Fibroblast of gingiva (primary cell): ENCODE data around the gene S100A6.

Experiments
- DNase-seq: peaks from one replicate; pipeline ENCODE4 v3.0.0-alpha.2; 2011; ENCODE audit warnings: low read depth

The S100A6 gene

DNA sequence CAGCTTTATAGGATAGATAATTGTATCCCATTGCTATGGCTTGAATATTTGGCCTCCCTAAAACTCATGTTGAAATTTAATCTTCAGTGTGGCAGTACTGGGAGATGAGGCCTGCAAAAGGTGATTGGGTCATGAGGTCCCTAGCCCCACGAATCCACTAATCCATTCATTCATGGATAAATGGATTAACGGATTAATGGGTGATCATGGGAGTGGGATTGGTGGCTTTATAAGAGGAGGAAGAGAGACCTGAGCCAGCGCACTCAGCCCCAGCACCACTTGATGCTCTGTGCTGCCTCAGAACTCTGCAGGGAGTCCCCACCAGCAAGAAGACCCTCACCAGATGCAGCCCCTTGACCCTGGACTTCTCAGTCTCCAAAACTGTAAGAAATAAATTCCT, 32.0 kb downstream of the S100A6 start:
- no peak for DNase-seq

DNA sequence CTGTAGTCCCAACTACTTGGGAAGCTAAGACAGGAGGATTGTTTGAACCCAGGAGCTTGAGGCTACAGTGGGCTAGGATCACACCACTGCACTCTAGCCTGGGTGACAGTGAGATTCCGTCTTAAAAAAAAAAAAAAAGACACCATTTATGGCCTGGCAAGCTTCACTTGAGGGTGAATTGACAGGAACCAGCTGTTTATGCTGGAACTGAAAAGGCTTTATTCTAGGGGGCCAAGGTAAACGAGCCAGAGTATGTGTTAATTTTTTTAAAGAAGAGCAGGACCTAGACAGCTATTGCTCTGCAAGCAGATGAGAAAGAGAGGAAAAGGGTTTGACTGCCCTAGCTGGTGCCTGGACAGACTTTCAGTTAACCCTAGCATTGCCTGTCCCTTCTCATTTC, 37.0 kb downstream of the S100A6 start:
- DNase-seq: no peak

DNA sequence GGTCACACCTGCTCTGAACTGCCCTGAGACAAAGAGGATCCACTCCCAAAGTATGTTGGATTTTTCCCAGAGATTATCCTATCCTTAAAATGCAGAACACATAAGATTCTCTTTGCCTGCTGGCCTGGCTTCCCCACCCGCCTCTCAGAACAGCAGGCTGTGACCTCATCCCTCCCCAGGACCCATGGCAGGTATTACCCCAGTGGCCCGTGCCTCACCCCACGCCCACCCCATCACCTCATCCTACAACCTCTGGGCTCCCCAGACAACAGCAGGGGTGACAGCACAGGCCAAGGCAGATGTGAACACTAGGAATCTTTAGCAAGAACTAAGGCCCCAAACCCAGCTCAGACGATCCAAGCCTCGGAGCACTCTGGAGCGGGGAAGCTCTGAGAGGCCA, 40.3 kb downstream of the S100A6 start:
- no peak for DNase-seq

DNA sequence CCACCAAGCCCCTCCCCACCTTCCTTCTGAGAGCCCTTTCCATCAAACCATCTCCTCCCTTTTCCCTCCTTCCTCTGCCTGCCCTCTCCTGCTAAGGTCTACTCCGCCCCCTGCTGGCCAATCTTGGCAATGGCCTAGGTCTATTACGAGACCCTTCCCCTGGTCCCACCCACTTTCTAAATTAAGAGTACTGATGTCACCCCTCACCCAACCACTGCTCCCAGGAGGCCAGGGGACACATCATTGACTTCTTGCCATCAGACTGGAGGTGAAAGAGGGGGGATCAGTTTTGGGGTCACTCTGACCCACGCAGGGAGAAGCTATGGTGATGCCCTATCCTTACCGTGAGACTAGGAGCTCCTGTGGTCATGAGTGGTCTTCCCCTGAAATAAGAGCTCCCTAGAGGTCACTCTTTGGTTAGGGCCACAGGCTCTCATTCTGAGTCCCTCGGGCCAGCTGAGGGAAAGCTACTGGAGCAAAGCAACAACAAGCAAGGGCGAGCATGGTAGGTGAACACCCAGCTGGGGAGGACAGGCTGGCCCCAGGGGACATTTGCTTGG, 40.7 kb downstream of the S100A6 start:
- peak; percentile 29 for DNase-seq

DNA sequence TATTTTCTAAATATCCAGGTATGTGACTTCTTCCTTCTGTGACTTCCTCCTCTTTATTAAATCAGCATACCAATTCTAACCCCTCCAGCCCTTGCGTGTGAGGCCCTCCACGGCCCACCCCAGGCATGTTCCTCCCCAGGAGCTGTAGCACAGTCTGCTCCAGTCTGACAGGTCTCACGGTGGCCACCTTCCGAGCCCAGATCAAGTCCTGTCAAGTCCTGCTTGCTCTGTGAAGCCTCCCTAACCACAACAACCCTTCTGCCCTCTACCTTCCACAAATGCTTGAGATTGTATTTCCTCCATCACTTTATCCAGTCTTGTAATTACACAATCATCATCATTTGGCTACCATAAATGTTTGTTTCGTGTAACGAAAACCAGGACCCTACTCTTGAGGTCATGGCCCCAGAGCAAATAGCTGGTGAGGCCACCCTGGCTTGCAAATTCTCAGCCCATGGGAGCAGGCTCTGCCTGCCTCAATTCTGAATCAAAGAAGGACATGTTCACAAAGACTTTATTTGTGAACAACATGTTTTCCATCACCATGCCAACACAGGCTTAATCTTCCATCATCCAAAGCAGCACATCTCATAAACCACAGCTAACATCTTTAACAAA, 42.3 kb downstream of the S100A6 start:
- DNase-seq: no peak

DNA sequence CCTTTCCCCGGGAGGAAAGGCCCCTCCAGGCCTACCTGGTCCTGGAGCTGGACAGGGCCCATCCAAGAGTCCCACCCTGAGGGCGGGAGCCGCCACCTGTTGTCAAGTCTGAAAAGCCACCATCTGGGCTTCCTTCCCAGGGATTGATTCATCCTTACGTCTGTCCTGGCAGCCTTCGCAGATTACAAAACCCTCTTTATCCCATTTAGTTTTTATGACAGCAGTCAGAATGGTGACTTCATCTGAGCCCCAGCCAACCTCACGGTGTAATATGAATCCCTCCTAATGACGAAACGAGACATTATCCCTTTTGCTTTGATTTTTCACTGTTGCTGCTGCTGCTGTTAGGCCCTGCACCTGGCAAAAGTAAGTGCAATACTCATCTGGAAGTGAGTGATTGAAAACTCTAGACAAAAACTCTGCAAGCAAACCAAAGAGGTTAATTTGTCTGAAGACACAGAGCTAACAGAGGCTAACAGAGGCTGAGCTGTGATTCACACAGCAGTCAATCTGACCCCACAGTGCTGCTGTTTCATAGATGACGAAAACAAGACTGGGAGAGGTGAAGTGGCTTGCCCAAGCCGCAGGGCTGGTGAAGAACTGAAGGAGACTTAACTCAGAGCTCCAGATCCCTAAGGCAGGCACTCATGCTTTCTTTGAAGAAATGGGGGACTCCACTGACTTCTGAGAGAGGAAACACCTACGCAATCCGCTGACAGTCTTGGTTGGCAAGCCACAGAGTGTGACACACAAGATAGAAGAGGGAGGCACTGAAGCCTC, 45.3 kb downstream of the S100A6 start:
- peak; percentile 92 for DNase-seq

DNA sequence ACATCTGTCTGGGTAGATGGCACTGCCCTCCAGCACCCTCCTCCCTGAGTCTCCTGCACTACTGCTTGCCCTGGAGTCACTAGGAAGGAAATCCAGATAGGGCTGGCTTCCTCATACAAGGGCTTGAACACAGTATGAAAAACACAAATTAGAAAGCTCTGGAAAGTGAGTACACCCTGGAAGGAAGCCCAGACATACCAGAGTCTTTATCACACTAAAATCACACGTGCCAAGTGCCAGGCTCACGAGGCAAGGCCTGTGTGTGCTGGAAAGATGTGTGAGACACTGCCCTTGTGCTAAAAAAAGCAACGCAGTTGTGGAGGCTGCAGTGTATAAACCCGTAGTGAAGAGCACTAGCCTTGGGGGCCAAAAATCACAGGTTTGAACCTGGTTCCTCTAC, 47.1 kb downstream of the S100A6 start:
- peak; percentile 89 for DNase-seq

DNA sequence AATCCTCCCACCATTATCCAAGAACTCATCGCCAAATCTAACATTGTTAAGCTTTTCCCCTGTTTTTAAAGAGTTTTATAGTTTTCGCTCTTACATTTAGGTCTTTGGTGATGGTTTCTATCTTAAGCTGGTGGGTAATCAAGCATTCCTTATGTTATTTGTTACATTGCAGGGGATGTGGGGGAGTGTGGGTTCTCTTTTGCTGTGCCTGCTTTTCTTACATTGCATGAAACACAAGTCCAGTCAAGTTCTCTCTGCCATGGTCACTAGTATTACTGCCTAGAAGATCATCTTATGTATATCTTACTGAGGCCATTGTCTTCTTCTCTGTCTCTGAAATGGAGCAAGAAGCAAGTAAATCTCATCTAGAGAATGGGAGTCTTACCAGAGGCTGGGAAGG, 48.1 kb downstream of the S100A6 start:
- DNase-seq: no peak

DNA sequence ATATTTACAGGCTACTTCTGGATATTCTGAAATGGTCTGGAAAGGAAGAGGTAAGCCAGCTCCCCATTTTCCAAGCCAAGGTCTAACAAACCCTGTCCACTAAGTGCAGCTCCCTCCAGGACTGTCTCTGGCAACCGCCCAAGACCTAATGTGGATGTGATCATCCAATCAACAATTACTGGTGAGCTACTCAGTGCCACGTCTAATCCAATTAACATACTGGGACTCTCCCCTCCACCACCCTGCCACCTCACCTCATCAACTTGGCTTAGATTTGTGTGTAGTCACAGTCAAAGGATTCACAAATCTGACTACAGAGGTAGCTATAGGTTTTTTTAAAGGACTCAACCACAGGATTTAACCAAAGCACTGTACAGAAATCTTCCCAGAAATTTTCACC, 49.9 kb downstream of the S100A6 start:
- no peak for DNase-seq
